Tibial nerve (tissue), 4 donors: Measurements from ENCODE around the gene IL36G. TPM values are rescaled to one million over a fixed set of nuclear protein-coding genes. Genes with fewer than 3 reads are reported as not detected.

ENCODE experiments used
- DNase-seq, 2 donors: peaks; one replicate each; pipeline ENCODE4 v3.0.0-alpha.2; 2019; ENCODE audit warnings: low spot score in 2 of 2
- H3K27ac ChIP-seq, 4 donors: fragments of 200-600 bp; sonication (generic) in 3 of 4; one replicate each; pipeline ENCODE4 v1.5.1; 2017 to 2019; ENCODE audit warnings: mild to moderate bottlenecking in 1 of 4
- H3K27me3 ChIP-seq, 2 donors: fragments of 200-600 bp; sonication (generic) in 1 of 2; one replicate each; pipeline versions ENCODE4 v1.5.1 to v1.6.0; 2017 to 2019
- H3K36me3 ChIP-seq, 3 donors: fragments of 200-600 bp; sonication (generic); one replicate each; pipeline ENCODE4 v1.5.1; 2018 to 2019
- H3K4me1 ChIP-seq, 4 donors: fragments of 200-600 bp; sonication (generic) in 3 of 4; one replicate each; pipeline ENCODE4 v1.5.1; 2017 to 2019
- H3K4me3 ChIP-seq, 4 donors: fragments of 200-600 bp; sonication (generic) in 3 of 4; one replicate each; pipeline ENCODE4 v1.5.1; 2017 to 2019; ENCODE audit warnings: mild to moderate bottlenecking in 1 of 4, moderate library complexity in 1 of 4
- H3K9me3 ChIP-seq, 4 donors: fragments of 200-600 bp; sonication (generic) in 3 of 4; one replicate each; pipeline ENCODE4 v1.5.1; 2017 to 2019
- EP300 ChIP-seq, 2 donors: sonication (generic); formaldehyde crosslinking; IDR thresholded peaks; one replicate each; pipeline ENCODE4 v1.6.1; 2017; ENCODE audit warnings: antibody characterized with exemption in 2 of 2, mild to moderate bottlenecking in 1 of 2
- POLR2A ChIP-seq, 2 donors: fragments of 450-650 bp; IDR thresholded peaks; one replicate each; pipeline ENCODE4 v1.6.1; 2017; ENCODE audit warnings: antibody characterized with exemption in 2 of 2, mild to moderate bottlenecking in 2 of 2, moderate library complexity in 2 of 2
- WGBS, 2 donors: methylation state at CpG; one replicate each; pipeline ENCODE4 v1.1.5; 2018; 5-methylcytosine and 5-hydroxymethylcytosine counted together
- total RNA-seq, 4 donors: library from RNA; depleted of rRNA; stranded (reverse); fragments of >200 nt; gene quantifications; one replicate each; pipeline ENCODE4 v1.1.0, GENCODE V29; 2016
- TF ChIP-seq, protein P1 (sequence below), 5 experiments: fragments of 200-600 bp in 3 of 5; fragments of 450-650 bp in 2 of 5; sonication (generic) in 3 of 5; IDR thresholded peaks; one replicate each; pipeline ENCODE4 v1.5.1; 2016 to 2019; ENCODE audit warnings: antibody characterized with exemption in 5 of 5, mild to moderate bottlenecking in 3 of 5, moderate library complexity in 2 of 5

Gene IL36G
- total RNA-seq, 4 donors from 2014 or later = not detected

DNA sequence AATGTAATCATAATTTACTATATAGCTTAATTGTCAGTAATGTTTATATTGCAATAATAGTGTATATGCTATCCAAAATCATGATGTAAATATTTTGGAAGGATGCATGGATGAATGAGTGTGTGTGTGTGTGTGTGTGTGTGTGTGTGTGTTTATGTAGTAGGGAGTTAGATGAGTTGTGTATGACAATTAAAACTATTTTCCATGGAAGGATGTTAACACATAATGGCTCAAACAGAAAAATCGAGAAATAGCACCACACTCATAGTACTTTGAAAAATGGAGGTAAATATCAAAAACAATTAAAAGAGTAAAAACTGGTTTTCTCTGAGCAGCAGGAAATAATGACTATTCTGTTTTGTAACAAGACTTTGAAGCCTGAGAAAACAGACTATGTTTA is 19.3 kb downstream of the IL36G start:
- H3K4me3 ChIP-seq = no peak overlapping the region
- H3K27me3 ChIP-seq = no peaks in the 10 kb centered on the region
- peaks cover 0 to 28% (median 2%) of the 10 kb centered on the region in 4 donors for H3K9me3 ChIP-seq
- no peaks in the 10 kb centered on the region for H3K36me3 ChIP-seq
- TF ChIP-seq EP300 (IDR thresholded peaks at IDR 0.05) (no peak), POLR2A (IDR thresholded peaks at IDR 0.05) (no peak)
- TF ChIP-seq, protein P1, sequence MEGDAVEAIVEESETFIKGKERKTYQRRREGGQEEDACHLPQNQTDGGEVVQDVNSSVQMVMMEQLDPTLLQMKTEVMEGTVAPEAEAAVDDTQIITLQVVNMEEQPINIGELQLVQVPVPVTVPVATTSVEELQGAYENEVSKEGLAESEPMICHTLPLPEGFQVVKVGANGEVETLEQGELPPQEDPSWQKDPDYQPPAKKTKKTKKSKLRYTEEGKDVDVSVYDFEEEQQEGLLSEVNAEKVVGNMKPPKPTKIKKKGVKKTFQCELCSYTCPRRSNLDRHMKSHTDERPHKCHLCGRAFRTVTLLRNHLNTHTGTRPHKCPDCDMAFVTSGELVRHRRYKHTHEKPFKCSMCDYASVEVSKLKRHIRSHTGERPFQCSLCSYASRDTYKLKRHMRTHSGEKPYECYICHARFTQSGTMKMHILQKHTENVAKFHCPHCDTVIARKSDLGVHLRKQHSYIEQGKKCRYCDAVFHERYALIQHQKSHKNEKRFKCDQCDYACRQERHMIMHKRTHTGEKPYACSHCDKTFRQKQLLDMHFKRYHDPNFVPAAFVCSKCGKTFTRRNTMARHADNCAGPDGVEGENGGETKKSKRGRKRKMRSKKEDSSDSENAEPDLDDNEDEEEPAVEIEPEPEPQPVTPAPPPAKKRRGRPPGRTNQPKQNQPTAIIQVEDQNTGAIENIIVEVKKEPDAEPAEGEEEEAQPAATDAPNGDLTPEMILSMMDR (IDR thresholded peaks at IDR 0.05) = no peak
- no peak overlapping the region for H3K27ac ChIP-seq
- no peak for DNase-seq
- H3K4me1 ChIP-seq = no peaks in the 10 kb centered on the region
- 64 to 74% methylated on average over 1 of the region's 1 CpG for WGBS, 2 donors

DNA sequence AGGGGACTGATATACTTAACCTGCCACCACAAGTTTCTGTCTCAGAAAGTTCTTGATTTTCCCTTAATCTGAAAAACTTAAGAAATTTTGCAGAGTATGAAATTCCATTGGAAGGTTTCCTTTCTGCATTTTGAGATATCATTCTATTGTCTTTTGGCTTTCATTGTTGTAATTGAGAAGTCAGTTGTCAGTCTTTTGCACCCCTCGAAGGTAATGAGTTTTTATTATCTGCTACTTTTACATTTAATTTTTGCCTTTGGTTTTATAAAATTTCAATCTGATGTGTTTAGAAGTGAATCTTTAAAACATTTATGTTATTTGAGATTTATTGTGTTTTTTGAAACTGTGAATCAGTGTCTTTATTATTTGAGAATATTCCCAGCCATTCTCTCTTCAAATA is 22.6 kb downstream of the IL36G start:
- no peak for TF ChIP-seq EP300 (IDR thresholded peaks at IDR 0.05)
- TF ChIP-seq, protein P1 (IDR thresholded peaks at IDR 0.05) = no peak
- TF ChIP-seq POLR2A (IDR thresholded peaks at IDR 0.05) = no peak
- Histone ChIP-seq H3K9me3 (peaks cover 0 to 18% (median 0%) of the 10 kb centered on the region in 4 donors), H3K36me3 (no peaks in the 10 kb centered on the region), H3K27me3 (no peaks in the 10 kb centered on the region), H3K4me3 (no peak overlapping the region), H3K27ac (no peak overlapping the region), H3K4me1 (no peaks in the 10 kb centered on the region)
- 76 to 81% methylated on average over 1 of the region's 1 CpG for WGBS, 2 donors
- DNase-seq = no peak

DNA sequence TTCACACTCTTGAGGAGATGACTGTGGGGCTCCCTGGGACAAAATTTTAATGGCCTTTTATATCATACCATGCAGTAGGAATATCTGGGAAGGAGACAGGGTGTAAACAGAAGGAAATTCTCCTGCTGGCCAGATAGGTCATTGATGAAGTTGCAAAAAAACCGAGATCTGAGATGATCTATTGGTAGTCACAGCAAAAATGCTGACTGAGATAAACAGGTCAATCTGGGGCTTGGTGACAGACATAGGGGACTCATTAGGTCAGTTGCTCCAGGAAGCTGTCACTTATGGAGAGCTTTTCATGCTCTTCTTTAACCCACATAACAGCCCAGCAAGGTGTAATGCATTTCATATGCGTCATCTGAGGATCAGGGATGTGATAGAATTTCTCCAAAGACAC is 24.9 kb downstream of the IL36G start:
- H3K9me3 ChIP-seq = peaks cover 0 to 18% (median 0%) of the 10 kb centered on the region in 4 donors
- H3K36me3 ChIP-seq = no peaks in the 10 kb centered on the region
- DNase-seq = no peak
- H3K27me3 ChIP-seq = no peaks in the 10 kb centered on the region
- H3K4me3 ChIP-seq = no peak overlapping the region
- WGBS, 2 donors = 68 to 76% methylated on average over 2 of the region's 2 CpGs
- H3K27ac ChIP-seq = no peak overlapping the region
- H3K4me1 ChIP-seq = no peaks in the 10 kb centered on the region
- TF ChIP-seq, protein P1 (IDR thresholded peaks at IDR 0.05) = no peak
- no peak for TF ChIP-seq EP300 (IDR thresholded peaks at IDR 0.05)
- TF ChIP-seq POLR2A (IDR thresholded peaks at IDR 0.05) = no peak

GRCh38 chr2:113005030-113005509 is 27.3 kb downstream of the IL36G start, which contains the start of gene IL36A:
Gene IL36A, plus strand, starts transcription at chr2:113005459. Its CDS starts 413 bp downstream, at chr2:113005872.
- WGBS, 2 donors = 77 to 89% methylated on average over 3 of the region's 3 CpGs
- Histone ChIP-seq H3K9me3 (peaks cover 0 to 13% (median 0%) of the 10 kb centered on the region in 4 donors), H3K4me3 (no peak within 1 kb of the TSS), H3K36me3 (no peaks in the 10 kb centered on the region), H3K4me1 (no peaks in the 10 kb centered on the region), H3K27ac (no peak within 1 kb of the TSS), H3K27me3 (no peaks in the 10 kb centered on the region)
- DNase-seq = no peak
- no peak for TF ChIP-seq EP300 (IDR thresholded peaks at IDR 0.05)
- TF ChIP-seq, protein P1 (IDR thresholded peaks at IDR 0.05) = no peak
- no peak for TF ChIP-seq POLR2A (IDR thresholded peaks at IDR 0.05)

GRCh38 chr2:113007250-113007649 is 29.4 kb downstream of the IL36G start:
- no peak for DNase-seq
- no peak overlapping the region for H3K4me3 ChIP-seq
- H3K4me1 ChIP-seq = no peaks in the 10 kb centered on the region
- H3K27me3 ChIP-seq = no peaks in the 10 kb centered on the region
- TF ChIP-seq POLR2A (IDR thresholded peaks at IDR 0.05) (no peak), EP300 (IDR thresholded peaks at IDR 0.05) (no peak)
- TF ChIP-seq, protein P1 (IDR thresholded peaks at IDR 0.05) = no peak
- 91 to 94% methylated on average over 1 of the region's 1 CpG for WGBS, 2 donors
- no peaks in the 10 kb centered on the region for H3K36me3 ChIP-seq
- H3K27ac ChIP-seq = no peak overlapping the region
- no peaks in the 10 kb centered on the region for H3K9me3 ChIP-seq
